DND-41 (cell line): ENCODE results near the gene SET.

Source experiments
- ATAC-seq: fragments of 200-7000 bp; cut with Tn5 transposase; 3 replicates; pipeline ENCODE4 v1.9.1; 2021; ENCODE audit warnings: low read depth; ENCODE audit not compliant: insufficient read depth
- DNase-seq: peaks from one replicate; pipeline ENCODE4 v3.0.0-alpha.2; 2020
- H2AFZ ChIP-seq: 2 replicates; pipeline ENCODE4 v1.6.0; 2012; ENCODE audit warnings: low read depth, low read length
- H3K27ac ChIP-seq: 2 replicates; pipeline ENCODE4 v1.5.1; 2012; ENCODE audit warnings: low read length, inconsistent platforms
- H3K27me3 ChIP-seq: fragments of 200-600 bp; sonication (generic); 2 replicates; pipeline ENCODE4 v1.6.0; 2012; ENCODE audit warnings: low read length, mild to moderate bottlenecking, inconsistent platforms; ENCODE audit not compliant: insufficient read depth, poor library complexity
- H3K36me3 ChIP-seq: 2 replicates; pipeline ENCODE4 v1.5.1; 2012; ENCODE audit warnings: low read length, inconsistent platforms; ENCODE audit not compliant: insufficient read depth
- H3K4me1 ChIP-seq: 2 replicates; pipeline ENCODE4 v1.5.1; 2012; ENCODE audit warnings: mild to moderate bottlenecking, low read length; ENCODE audit not compliant: insufficient read depth
- H3K4me2 ChIP-seq: 2 replicates; pipeline ENCODE4 v1.6.0; 2012; ENCODE audit warnings: mild to moderate bottlenecking, moderate library complexity, low read length, inconsistent platforms; ENCODE audit not compliant: insufficient read depth
- H3K4me3 ChIP-seq, 2 experiments: fragments of 200-600 bp in 1 of 2; shearing (Covaris generic) in 1 of 2; 2 replicates each; pipeline ENCODE4 v1.5.1; 2012 to 2016; ENCODE audit warnings: inconsistent platforms in 2 of 2, low read length in 2 of 2, mild to moderate bottlenecking in 2 of 2, low read depth in 1 of 2, moderate library complexity in 1 of 2
- H3K79me2 ChIP-seq: 2 replicates; pipeline ENCODE4 v1.6.0; 2012; ENCODE audit warnings: low read length, inconsistent platforms; ENCODE audit not compliant: insufficient read depth
- H3K9ac ChIP-seq: 2 replicates; pipeline ENCODE4 v1.6.0; 2012; ENCODE audit warnings: low read depth, mild to moderate bottlenecking, inconsistent platforms, low read length, moderate library complexity
- H3K9me3 ChIP-seq: 2 replicates; pipeline ENCODE4 v1.5.1; 2012; ENCODE audit warnings: low read length, moderate library complexity, mild to moderate bottlenecking, inconsistent platforms; ENCODE audit not compliant: insufficient read depth, severe bottlenecking
- H4K20me1 ChIP-seq: 2 replicates; pipeline ENCODE4 v1.6.0; 2012; ENCODE audit warnings: low read length; ENCODE audit not compliant: insufficient read depth
- CTCF ChIP-seq: IDR thresholded peaks from 2 replicates; pipeline ENCODE4 v1.5.1; 2012; ENCODE audit warnings: borderline replicate concordance, low read length, moderate library complexity, mild to moderate bottlenecking; ENCODE audit not compliant: poor library complexity, severe bottlenecking; ENCODE audit errors: extremely low read depth
- EZH2 ChIP-seq: IDR thresholded peaks from 3 replicates; pipeline ENCODE4 v1.6.1; 2012; ENCODE audit warnings: borderline replicate concordance, low read depth, mild to moderate bottlenecking, moderate library complexity, low read length, inconsistent platforms; ENCODE audit not compliant: severe bottlenecking

The SET gene

DNA sequence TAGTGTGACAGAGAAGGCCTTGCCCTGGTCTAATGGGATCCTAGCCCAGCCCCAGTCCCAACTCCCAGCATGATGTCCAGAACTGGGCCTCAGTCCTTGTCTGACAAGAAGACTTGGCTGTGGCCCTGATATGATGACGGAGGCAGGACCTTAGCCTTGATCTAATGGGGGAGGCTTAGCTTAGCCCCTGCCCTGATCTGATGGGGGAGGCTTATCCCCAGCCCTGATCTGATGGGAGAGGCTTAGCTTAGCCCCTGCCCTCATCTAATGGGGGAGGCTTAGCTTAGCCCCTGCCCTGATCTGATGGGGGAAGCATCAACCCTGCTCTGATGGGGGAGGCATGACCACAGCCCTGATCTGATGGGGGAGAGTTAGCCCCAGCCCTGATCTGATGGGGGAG is 17.0 kb downstream of the SET start:
- no peaks in the 10 kb centered on the region for H3K9me3 ChIP-seq
- DNase-seq, result no peak
- no peaks in the 10 kb centered on the region for H3K27me3 ChIP-seq
- ATAC-seq, result no peak
- H3K36me3 ChIP-seq, result peaks cover 15% of the 10 kb centered on the region
- H2AFZ ChIP-seq, result no peak overlapping the region
- H3K27ac ChIP-seq, result no peak overlapping the region
- H4K20me1 ChIP-seq, result no peaks in the 10 kb centered on the region
- H3K4me2 ChIP-seq, result no peak overlapping the region
- peaks cover 21% of the 10 kb centered on the region for H3K4me1 ChIP-seq
- peaks cover 11% of the 10 kb centered on the region for H3K79me2 ChIP-seq
- TF ChIP-seq CTCF, result no peak
- no peak for TF ChIP-seq EZH2
- H3K9ac ChIP-seq, result no peak overlapping the region
- no peak overlapping the region for H3K4me3 ChIP-seq

- ATAC-seq (no peak), DNase-seq (no peak)
- H3K4me2 ChIP-seq, result no peak overlapping the region
- H3K27ac ChIP-seq, result no peak overlapping the region
- no peak overlapping the region for H3K4me3 ChIP-seq
- H3K27me3 ChIP-seq, result no peaks in the 10 kb centered on the region
- peaks cover 16% of the 10 kb centered on the region for H3K4me1 ChIP-seq
- H3K9me3 ChIP-seq, result no peaks in the 10 kb centered on the region
- H2AFZ ChIP-seq, result no peak overlapping the region
- H3K79me2 ChIP-seq, result peaks cover 11% of the 10 kb centered on the region
- H4K20me1 ChIP-seq, result no peaks in the 10 kb centered on the region
- H3K36me3 ChIP-seq, result peaks cover 15% of the 10 kb centered on the region
- no peak overlapping the region for H3K9ac ChIP-seq
- TF ChIP-seq EZH2 (no peak), CTCF (no peak)
Measured at GRCh38 chr9:128706671-128707381, 17.8 kb downstream of the SET start.

DNA sequence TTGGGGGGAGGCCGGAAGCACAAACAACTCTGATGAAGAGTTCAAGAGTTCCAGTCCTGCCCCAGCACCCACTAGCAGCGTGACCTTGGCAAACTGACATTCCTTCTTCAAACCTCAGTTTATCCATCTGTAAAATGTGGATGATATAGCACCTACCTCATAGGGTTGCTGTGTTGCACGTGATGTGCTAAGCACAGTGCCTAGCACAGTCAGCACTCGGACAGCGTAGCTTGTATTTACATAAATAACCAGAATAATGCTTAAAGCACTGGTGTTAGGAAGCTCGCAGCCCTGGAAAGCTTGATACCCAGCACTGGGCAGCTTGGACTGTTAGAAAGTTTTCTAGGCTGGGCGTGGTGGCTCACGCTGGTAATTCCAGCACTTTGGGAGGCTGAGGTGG is 18.4 kb downstream of the SET start:
- Histone ChIP-seq H3K27me3 (no peaks in the 10 kb centered on the region), H2AFZ (no peak overlapping the region), H4K20me1 (no peaks in the 10 kb centered on the region), H3K27ac (no peak overlapping the region), H3K4me3 (no peak overlapping the region), H3K9ac (no peak overlapping the region), H3K4me1 (peaks cover 11% of the 10 kb centered on the region), H3K36me3 (peaks cover 15% of the 10 kb centered on the region), H3K9me3 (no peaks in the 10 kb centered on the region), H3K4me2 (no peak overlapping the region), H3K79me2 (peaks cover 8% of the 10 kb centered on the region)
- DNase-seq, result no peak
- no peak for TF ChIP-seq EZH2
- TF ChIP-seq CTCF, result no peak
- no peak for ATAC-seq
